DOHH2 (cell line): ENCODE measurements around the gene COL20A1.

ENCODE experiments used
- H3F3A ChIP-seq: fragments of 200-600 bp; sonication (generic), shearing (Covaris generic); 2 replicates; pipeline ENCODE4 v1.6.0; 2016; ENCODE audit warnings: antibody characterized with exemption, mild to moderate bottlenecking; ENCODE audit not compliant: control insufficient read depth, insufficient read depth
- H3K27ac ChIP-seq: fragments of 200-600 bp; sonication (generic); 2 replicates; pipeline ENCODE4 v1.5.1; 2014; ENCODE audit warnings: low read depth, mild to moderate bottlenecking, low read length, moderate library complexity
- H3K27me3 ChIP-seq: fragments of 200-600 bp; sonication (generic); 2 replicates; pipeline ENCODE4 v1.6.1; 2014; ENCODE audit warnings: mild to moderate bottlenecking, low read length, mixed read lengths; ENCODE audit not compliant: control insufficient read depth
- H3K36me3 ChIP-seq: fragments of 200-600 bp; sonication (generic); 2 replicates; pipeline ENCODE4 v1.6.1; 2014; ENCODE audit warnings: mild to moderate bottlenecking, low read length, moderate library complexity, mixed read lengths; ENCODE audit not compliant: control insufficient read depth
- H3K4me1 ChIP-seq: fragments of 200-600 bp; sonication (generic); 2 replicates; pipeline ENCODE4 v1.6.1; 2014; ENCODE audit warnings: mild to moderate bottlenecking, low read length, mixed read lengths; ENCODE audit not compliant: control insufficient read depth
- H3K4me2 ChIP-seq: fragments of 200-600 bp; sonication (generic); 2 replicates; pipeline ENCODE4 v1.6.0; 2014; ENCODE audit warnings: mild to moderate bottlenecking, low read length, moderate library complexity
- H3K4me3 ChIP-seq: fragments of 200-600 bp; sonication (generic); 2 replicates; pipeline ENCODE4 v1.5.1; 2014; ENCODE audit warnings: mild to moderate bottlenecking, low read length, mixed read lengths
- H3K79me2 ChIP-seq: fragments of 200-600 bp; sonication (generic); 2 replicates; pipeline ENCODE4 v1.6.1; 2014; ENCODE audit warnings: mild to moderate bottlenecking, low read length, mixed read lengths; ENCODE audit not compliant: control insufficient read depth
- H3K9me2 ChIP-seq: fragments of 200-600 bp; sonication (generic); replicated peaks from 2 replicates; pipeline ENCODE4 v1.6.1; 2014; ENCODE audit warnings: mild to moderate bottlenecking, low read length, mixed read lengths; ENCODE audit not compliant: control insufficient read depth
- H3K9me3 ChIP-seq: fragments of 200-600 bp; sonication (generic); 2 replicates; pipeline ENCODE4 v1.6.1; 2014; ENCODE audit warnings: antibody characterized with exemption, low read length, mixed read lengths; ENCODE audit not compliant: control insufficient read depth, insufficient read depth
- H4K20me1 ChIP-seq: fragments of 200-600 bp; sonication (generic); 2 replicates; pipeline ENCODE4 v1.6.0; 2014; ENCODE audit warnings: low read depth, mild to moderate bottlenecking, antibody characterized with exemption, low read length, moderate library complexity; ENCODE audit not compliant: control insufficient read depth, insufficient read depth
- CTCF ChIP-seq: fragments of 200-600 bp; sonication (generic); IDR thresholded peaks from one replicate; pipeline ENCODE4 v1.5.1; 2014; ENCODE audit warnings: antibody characterized with exemption, mild to moderate bottlenecking, low read depth, low read length; ENCODE audit not compliant: poor library complexity, severe bottlenecking
- EZH2phosphoT487 ChIP-seq: fragments of 200-600 bp; sonication (generic); IDR thresholded peaks from 2 replicates; pipeline ENCODE4 v1.6.1; 2017; ENCODE audit warnings: borderline replicate concordance, mild to moderate bottlenecking, antibody characterized with exemption, low read length, moderate library complexity, mixed read lengths

The COL20A1 gene

GRCh38 chr20:63292292-63292701, 689 bp upstream of the COL20A1 start:
- no peaks in the 10 kb centered on the region for H3K27me3 ChIP-seq
- H3K9me2 ChIP-seq, result no peaks in the 10 kb centered on the region
- H3K4me2 ChIP-seq, result no peak overlapping the region
- no peak overlapping the region for H3K4me3 ChIP-seq
- no peaks in the 10 kb centered on the region for H3K79me2 ChIP-seq
- no peaks in the 10 kb centered on the region for H3K9me3 ChIP-seq
- no peaks in the 10 kb centered on the region for H4K20me1 ChIP-seq
- peaks cover 6% of the 10 kb centered on the region; the same call in 1 of the 2 replicates for H3K36me3 ChIP-seq
- no peak overlapping the region for H3K27ac ChIP-seq
- peaks cover 3% of the 10 kb centered on the region; the same call in 1 of the 2 replicates for H3K4me1 ChIP-seq
- no peaks in the 10 kb centered on the region for H3F3A ChIP-seq
- no peak for TF ChIP-seq EZH2phosphoT487
- no peak for TF ChIP-seq CTCF

GRCh38 chr20:63293456-63293855, 470 bp downstream of the COL20A1 start:
- no peaks in the 10 kb centered on the region for H3K9me3 ChIP-seq
- H3K4me1 ChIP-seq, result peaks cover 3% of the 10 kb centered on the region; the same call in 1 of the 2 replicates
- no peaks in the 10 kb centered on the region for H4K20me1 ChIP-seq
- no peaks in the 10 kb centered on the region for H3K79me2 ChIP-seq
- no peak overlapping the region for H3K4me2 ChIP-seq
- no peak for TF ChIP-seq EZH2phosphoT487
- no peak for TF ChIP-seq CTCF
- H3K9me2 ChIP-seq, result no peaks in the 10 kb centered on the region
- H3K27ac ChIP-seq, result no peak overlapping the region
- peaks cover 4% of the 10 kb centered on the region; the same call in 1 of the 2 replicates for H3K36me3 ChIP-seq
- H3K27me3 ChIP-seq, result no peaks in the 10 kb centered on the region
- H3F3A ChIP-seq, result no peaks in the 10 kb centered on the region
- H3K4me3 ChIP-seq, result no peak overlapping the region

GRCh38 chr20:63293871-63294535, 1.0 kb downstream of the COL20A1 start:
- no peaks in the 10 kb centered on the region for H3F3A ChIP-seq
- no peaks in the 10 kb centered on the region for H3K9me2 ChIP-seq
- H3K79me2 ChIP-seq, result no peaks in the 10 kb centered on the region
- H3K27me3 ChIP-seq, result no peaks in the 10 kb centered on the region
- no peak overlapping the region for H3K4me3 ChIP-seq
- H4K20me1 ChIP-seq, result no peaks in the 10 kb centered on the region
- H3K4me1 ChIP-seq, result peaks cover 3% of the 10 kb centered on the region; the same call in 1 of the 2 replicates
- H3K36me3 ChIP-seq, result no peaks in the 10 kb centered on the region
- TF ChIP-seq EZH2phosphoT487 (no peak), CTCF (no peak)
- H3K27ac ChIP-seq, result no peak overlapping the region
- H3K4me2 ChIP-seq, result no peak overlapping the region
- no peaks in the 10 kb centered on the region for H3K9me3 ChIP-seq
